Measurements from ENCODE around the gene RNF225. TPM values are rescaled to one million over a fixed set of nuclear protein-coding genes. Genes with fewer than 3 reads are reported as not detected.

The RNF225 gene
- total RNA-seq, 2 donors from 2014 or later, result not detected

DNA sequence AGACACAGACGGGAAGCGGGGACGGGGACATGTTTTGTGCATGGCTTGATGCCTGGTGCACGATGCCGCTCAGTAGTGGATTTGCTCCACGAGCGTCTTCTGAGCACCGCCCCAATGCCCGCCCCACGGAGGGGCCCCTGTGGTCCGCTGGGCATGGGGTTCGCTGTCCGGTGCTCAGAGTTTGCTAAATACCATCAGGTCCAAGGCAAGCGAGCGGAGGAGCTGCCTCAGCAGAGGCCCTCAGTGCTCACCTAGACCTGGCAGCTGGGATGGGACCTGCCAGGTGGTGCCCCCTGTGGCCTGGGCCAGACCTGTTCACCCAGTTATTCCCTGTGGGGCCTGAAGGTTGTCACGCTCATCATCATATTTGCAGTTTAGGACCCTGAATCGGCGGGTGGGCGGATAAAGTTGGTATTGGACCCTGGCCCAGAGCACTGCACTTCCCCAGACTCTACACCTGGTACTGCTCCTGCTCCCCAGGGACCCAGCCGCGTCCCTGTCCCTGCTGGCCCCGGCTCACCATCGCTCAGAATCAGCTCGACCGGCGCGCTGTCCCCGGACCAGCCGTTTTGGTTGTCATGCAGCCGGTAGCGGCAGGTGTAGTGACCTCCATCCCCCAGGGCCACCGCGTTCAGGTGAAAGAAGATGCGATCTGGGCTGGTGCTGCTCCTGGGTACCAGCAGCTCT, 44.4 kb upstream of the RNF225 start:
- Histone ChIP-seq H3K27me3 (replicated peaks; ENCODE audit: insufficient read depth) (no peaks in the 10 kb centered on the region), H3K9me3 (no peaks in the 10 kb centered on the region), H3K4me3 (no peak overlapping the region), H3K4me1 (ENCODE audit: control insufficient read depth in 1 of 2, low read depth in 2 of 2) (peaks cover 0 to 18% of the 10 kb centered on the region in 2 donors), H3K36me3 (no peaks in the 10 kb centered on the region), H3K27ac (no peak overlapping the region)
- TF ChIP-seq CTCF (IDR thresholded peaks at IDR 0.05), result no peak
- ATAC-seq (ENCODE audit: insufficient number of reproducible peaks, low FRiP score, low read depth) (no peak), DNase-seq (ENCODE audit: low spot score) (no peak)

- no peaks in the 10 kb centered on the region for H3K9me3 ChIP-seq
- no peak overlapping the region for H3K27ac ChIP-seq
These were observed 43.9 kb upstream of the RNF225 start for GRCh38 chr19:58351558-58351878.

DNA sequence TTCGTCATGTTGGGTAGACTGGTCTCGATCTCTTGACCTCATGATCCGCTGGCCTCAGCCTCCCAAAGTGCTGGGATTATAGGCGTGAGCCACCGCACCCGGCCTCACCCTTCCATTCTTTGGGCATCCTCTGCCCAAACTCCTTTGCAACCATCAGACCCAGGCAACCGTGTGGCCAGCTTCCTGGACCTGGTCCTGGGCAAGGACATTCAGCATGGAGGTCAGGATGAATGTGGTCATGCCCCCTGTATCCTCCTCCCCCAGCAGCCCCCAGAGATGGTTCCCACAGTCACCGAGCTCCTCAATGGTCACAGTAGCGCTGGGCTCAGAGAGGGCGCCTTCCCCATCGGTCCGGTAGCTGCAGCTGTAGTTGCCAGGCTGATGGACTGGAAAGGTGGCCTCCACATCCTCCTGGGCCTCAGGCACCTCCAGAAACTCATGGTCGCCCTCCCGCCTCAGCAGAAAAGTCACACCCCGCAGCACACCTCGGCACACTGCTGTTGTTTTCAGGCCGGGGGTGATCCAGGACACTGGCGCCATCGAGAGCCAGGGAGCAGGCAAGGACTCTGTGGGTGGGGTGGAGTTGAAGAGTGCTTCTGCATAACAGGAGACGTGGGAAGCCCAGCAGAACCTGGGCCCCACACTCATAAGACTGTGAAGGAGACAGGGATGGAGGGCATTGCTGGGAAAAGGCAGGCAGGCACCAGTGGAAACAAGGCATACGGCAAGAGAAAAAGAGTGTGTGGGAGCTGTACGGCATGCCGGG, 43.3 kb upstream of the RNF225 start:
- no peaks in the 10 kb centered on the region for H3K36me3 ChIP-seq
- peaks cover 0 to 14% of the 10 kb centered on the region in 2 donors for H3K4me1 ChIP-seq (ENCODE audit: control insufficient read depth in 1 of 2, low read depth in 2 of 2)
- no peaks in the 10 kb centered on the region for H3K9me3 ChIP-seq
- ATAC-seq (ENCODE audit: insufficient number of reproducible peaks, low FRiP score, low read depth) (no peak), DNase-seq (ENCODE audit: low spot score) (no peak)
- no peak overlapping the region for H3K27ac ChIP-seq
- H3K27me3 ChIP-seq (replicated peaks; ENCODE audit: insufficient read depth), result no peaks in the 10 kb centered on the region
- no peak overlapping the region for H3K4me3 ChIP-seq
- TF ChIP-seq CTCF (IDR thresholded peaks at IDR 0.05), result no peak

More at GRCh38 chr19:58351558-58351878, 43.9 kb upstream of the RNF225 start:
- no peak overlapping the region for H3K4me3 ChIP-seq
- no peaks in the 10 kb centered on the region for H3K36me3 ChIP-seq
- DNase-seq (ENCODE audit: low spot score) (no peak), ATAC-seq (ENCODE audit: insufficient number of reproducible peaks, low FRiP score, low read depth) (no peak)
- no peak for TF ChIP-seq CTCF (IDR thresholded peaks at IDR 0.05)
- no peaks in the 10 kb centered on the region for H3K27me3 ChIP-seq (replicated peaks; ENCODE audit: insufficient read depth)
- peaks cover 0 to 14% of the 10 kb centered on the region in 2 donors for H3K4me1 ChIP-seq (ENCODE audit: control insufficient read depth in 1 of 2, low read depth in 2 of 2)

GRCh38 chr19:58352760-58353671, 42.4 kb upstream of the RNF225 start, which contains the start of gene A1BG:
Gene A1BG, minus strand, starts transcription at chr19:58353492. Its CDS starts 55 bp downstream, at chr19:58353437.
- Histone ChIP-seq H3K36me3 (no peaks in the 10 kb centered on the region), H3K4me3 (no peak within 1 kb of the TSS), H3K27me3 (replicated peaks; ENCODE audit: insufficient read depth) (no peaks in the 10 kb centered on the region), H3K4me1 (ENCODE audit: control insufficient read depth in 1 of 2, low read depth in 2 of 2) (peaks cover 0 to 14% of the 10 kb centered on the region in 2 donors), H3K27ac (no peak within 1 kb of the TSS), H3K9me3 (no peaks in the 10 kb centered on the region)
- DNase-seq (ENCODE audit: low spot score), result no peak
- no peak for ATAC-seq (ENCODE audit: insufficient number of reproducible peaks, low FRiP score, low read depth)
- no peak for TF ChIP-seq CTCF (IDR thresholded peaks at IDR 0.05)

Measured in thoracic aorta (tissue), 2 donors.